ENCODE results near the gene SFTPA2.
"Not testable (repeated sequence)": the region's sequence is repeated elsewhere in the genome, so short reads cannot be mapped to it uniquely, and the experiment has no call there.

The SFTPA2 gene

GRCh38 chr10:79556961-79557360 lies 3.2 kb downstream of the SFTPA2 start:
- not testable (repeated sequence) for DNase-seq

DNA sequence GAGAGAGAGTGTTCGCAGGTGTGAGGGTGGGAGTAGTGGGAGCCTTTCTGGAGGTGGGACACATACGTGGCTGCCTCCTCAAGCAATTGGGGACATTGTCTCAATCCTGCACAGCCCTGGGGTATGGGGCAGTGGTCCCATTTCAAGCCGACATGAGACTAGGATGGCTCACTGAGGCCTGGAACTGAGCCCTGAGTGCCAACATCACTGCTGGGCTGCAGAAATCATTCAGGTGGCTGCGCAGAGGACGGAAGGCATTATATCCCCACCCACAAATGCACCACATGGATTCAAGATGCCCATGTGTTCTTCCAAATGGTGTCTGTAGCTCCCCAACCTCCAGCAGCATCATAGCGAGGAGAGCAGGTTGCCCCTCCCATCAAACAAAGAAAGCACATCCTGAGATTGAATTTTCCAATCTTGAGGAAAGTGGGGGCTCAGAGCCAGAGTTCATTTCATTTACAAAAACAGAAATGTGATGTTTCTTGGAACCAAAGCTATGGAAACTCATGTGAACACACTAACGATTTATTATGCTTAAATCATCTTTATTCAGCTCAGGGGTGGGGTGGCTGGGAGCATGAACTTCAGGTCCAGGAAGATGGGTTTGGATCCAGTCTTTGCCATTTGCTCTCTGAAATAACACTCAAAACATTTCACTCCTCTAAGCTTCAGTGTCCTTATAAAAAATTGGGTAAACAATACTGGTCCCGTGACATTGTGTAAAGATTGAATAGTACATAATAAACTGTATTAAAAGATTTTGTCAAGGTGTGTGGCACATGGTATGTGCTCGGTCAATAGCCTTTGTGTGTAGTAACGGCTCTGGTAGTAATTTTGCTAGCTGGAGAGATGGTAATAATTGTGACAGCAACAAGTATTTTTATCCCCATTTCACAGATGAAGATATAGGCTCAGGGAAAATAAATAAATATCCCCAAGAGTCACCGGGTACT lies 4.6 kb downstream of the SFTPA2 start:
- no peak for DNase-seq

DNA sequence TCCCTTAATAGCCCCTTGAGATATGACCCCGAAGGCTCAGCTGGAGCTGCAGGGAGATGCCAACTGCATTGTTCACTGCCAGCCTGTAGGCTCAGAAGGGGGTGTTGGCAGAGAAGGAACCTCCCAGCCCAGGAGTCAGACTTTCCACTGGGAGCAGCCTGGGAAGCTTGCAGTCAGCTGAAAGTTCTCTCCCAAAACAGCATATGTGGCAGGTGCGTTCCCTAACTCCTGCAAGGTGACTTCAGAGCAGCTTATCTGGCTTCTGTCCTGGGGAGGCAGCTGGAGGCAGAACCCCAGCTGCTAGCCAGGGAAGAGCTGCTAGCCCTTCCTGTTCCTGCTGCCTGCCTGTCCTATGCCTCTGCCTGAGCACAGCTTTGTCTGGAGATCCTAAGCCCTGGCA lies 8.1 kb downstream of the SFTPA2 start:
- peak in 1 of 2 experiments; percentile 4 for DNase-seq

DNA sequence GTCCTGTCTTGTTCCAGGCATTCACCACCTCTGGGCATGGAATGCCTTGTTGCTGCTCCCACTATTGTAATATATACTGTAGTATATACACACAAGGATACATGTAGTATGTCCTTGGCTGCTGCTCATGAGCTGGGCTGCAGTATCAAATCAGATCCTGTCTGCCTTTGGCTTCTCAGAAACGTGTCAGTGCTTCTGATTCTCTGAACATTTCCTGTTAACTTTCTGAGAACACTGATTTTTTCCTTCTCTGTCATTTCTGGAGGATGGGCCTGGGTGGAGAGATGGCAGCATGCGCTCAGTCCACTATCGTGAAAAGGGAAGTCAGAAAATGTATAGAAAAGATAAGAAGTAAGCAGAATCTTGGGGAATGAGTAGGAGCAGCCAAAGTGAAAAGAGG lies 12.2 kb downstream of the SFTPA2 start:
- DNase-seq, result no peak

DNA sequence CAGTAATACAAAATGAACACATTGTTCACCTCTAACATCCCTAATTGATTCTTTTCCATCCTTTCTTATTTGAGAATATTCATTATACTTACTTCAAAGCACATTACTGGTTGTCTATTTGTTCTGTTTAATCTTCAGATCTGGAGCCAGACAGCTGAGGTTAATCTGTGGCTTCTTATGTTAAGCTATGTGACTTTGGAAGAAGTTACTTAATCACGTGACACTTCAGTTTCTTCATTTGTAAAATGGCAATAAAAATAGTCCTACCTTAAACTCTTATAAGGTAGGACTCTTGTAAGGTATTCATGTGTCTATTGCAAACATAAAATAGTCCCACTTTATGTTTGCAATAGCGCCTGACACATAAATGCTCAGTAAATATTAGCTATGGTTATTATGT lies 13.1 kb downstream of the SFTPA2 start:
- DNase-seq, result not testable (repeated sequence)

DNA sequence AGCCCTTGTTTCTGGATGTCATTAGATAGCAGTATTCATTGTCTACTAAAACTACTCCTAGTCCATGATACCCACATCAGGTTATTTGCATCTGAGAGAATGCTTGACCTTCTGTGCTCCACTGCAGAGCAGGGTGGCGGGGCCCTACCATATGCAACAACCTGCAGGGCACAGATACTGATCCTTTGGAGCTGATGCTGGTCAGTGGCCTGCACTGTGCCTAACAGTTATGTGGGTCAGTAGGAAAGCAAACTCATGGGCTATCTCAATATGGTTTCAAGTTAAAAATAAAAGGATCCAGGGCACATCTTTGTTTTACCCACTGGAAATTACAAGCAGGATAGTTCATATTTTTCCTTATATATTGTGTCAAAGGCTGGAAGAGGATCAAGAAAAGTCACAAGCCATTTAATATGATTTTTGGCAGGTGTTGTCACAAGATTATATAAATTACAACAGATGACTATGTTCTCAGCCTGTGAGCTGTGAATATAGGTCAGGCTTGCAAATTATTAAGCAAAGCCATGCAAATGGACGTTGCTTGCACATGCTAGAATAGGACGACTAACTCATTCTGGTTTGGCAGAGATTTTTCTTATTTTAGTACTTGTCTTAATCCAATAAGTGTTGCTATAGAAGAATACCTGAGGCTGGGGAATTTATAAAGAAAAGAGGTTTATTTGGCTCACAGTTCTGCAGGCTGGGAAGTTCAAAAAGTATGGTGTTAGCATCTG lies 15.1 kb downstream of the SFTPA2 start:
- DNase-seq, result not testable (repeated sequence)

GRCh38 chr10:79544408-79544807 lies 15.8 kb downstream of the SFTPA2 start:
- DNase-seq, result not testable (repeated sequence)

- DNase-seq, result no peak
Measured at GRCh38 chr10:79542626-79543025, 17.6 kb downstream of the SFTPA2 start.

DNA sequence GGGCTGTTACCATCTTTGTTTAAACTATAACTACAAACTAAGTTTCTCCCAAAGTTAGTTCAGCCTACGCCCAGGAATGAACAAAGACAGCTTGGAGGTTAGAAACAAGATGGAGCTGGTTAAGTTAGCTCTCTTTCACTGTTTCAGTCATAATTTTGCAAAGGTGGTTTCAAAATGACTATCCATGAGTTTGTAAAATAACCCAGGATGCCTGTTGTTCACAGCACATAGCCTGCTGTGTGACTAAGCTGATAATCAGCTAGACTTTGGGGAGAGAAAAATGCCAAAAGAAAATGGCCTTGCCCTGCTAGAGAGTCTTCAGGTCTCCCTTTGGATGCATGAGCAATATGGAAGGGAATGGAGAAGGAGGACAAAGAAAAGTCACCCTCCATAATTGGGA lies 19.3 kb downstream of the SFTPA2 start:
- not testable (repeated sequence) for DNase-seq

- not testable (repeated sequence) for DNase-seq
Measured at GRCh38 chr10:79538311-79538710, 21.9 kb downstream of the SFTPA2 start.

- DNase-seq, result not testable (repeated sequence)
Measured at GRCh38 chr10:79533903-79534175, 26.4 kb downstream of the SFTPA2 start.

DNA sequence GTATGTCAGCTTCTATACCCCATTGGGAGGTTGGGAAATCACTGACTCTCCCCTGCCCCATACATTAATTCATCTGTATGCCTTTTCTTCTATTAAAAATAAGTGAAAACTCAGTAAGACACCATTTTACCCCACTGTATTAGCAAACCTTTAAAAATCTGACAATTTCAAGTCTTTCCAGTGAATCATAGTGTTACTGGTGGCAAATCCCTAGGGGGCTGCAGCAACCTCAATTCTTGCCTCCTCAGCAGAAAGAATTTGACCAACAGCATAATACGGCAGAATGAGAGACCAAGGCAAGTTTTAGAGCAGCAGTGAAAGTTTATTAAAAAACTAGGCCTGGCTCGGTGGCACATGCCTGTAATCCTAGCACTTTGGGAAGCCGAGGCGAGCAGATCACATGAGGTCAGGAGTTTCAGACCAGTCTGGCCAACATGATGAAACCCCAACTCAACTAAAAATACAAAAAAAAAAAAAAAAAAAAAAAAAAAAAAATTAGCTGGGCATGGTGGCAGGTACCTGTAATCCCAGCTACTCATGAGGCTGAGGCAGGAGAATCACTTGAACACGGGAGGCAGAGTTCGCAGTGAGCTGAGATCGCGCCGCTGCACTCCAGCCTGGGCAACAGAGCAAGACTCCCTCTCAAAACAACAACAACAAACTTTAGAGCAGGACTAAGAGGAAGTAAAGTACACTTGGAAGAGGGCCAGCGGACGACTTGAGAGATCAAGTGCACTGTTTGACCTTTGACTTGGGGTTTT lies 26.9 kb downstream of the SFTPA2 start:
- DNase-seq, result not testable (repeated sequence)

- not testable (repeated sequence) for DNase-seq
Measured at GRCh38 chr10:79528261-79528660, 31.9 kb downstream of the SFTPA2 start.

DNA sequence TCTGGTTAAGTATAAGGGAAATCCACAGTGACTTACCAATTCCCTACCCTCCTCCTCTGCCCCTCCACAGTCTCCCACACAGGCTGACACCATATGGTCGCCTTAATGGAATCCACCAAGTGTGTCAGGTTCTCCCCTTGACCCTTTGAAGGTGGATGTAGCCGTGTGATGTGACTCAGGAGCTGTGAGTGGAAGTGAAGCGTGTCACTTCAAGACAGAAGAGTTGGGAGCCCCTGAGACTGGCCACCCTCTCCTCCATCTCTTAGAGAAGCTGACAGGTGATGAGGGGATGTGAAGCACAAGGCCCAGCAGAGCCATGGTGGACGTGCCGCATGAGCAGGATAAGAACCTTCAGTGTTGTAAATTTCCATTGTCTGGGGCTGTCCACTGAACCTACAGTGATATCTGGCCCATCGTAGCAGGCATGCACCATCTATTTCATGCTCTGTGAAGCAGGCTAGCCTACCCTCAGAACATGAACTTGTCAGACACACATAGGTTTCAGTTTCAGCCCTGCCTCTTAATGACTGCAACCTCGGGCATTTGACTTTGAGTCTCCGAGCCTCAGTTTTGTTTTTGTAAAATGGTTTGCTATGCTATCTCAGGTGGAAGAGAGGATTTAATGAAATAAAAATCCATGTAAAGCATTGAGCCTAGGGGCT lies 35.0 kb downstream of the SFTPA2 start:
- DNase-seq, result peak; percentile 55 to 72

GRCh38 chr10:79523157-79523853 lies 36.9 kb downstream of the SFTPA2 start:
- DNase-seq, result not testable (repeated sequence)

DNA sequence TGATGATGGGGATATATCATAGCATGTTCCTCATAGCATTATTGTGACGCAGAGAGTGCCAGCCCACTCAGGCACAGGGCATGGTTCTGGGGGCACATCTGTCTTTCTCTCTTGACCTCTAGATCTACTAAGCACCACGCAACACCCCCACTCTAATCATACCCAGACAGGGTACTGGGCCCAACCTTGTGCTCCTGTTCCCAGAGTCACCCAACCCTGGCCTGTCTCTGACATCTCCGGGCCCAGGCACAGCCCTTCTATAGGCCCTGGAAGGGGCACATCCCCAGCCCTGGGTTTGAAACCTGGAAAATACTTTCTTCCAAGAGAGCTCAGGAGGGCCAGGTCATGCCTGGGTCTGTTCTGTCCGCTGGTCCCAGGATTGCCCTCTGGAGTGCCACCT lies 37.7 kb downstream of the SFTPA2 start:
- not testable (repeated sequence) for DNase-seq

DNA sequence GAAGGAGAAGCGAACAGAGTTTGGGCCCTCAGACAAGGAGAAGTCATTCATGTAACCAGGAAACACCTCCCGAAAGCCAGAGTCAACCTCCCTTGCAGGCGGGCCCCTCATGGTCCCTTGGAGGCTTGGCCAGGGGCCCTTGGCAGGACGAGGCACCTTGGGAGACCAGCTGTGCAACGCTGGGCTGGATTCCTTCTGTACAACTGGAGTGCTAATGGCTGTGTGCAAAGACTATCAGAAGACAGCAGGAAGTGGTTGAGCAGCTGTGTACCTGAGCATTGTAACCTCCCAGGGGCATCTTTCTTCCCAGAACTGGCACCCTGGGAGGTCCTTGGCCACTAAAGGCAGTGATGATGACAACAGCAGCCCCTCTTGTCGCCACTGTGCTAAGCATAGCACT lies 38.5 kb downstream of the SFTPA2 start:
- peak in 1 of 2 experiments; percentile 26 for DNase-seq

- not testable (repeated sequence) for DNase-seq
Measured at GRCh38 chr10:79517567-79517966, 42.6 kb downstream of the SFTPA2 start.

DNA sequence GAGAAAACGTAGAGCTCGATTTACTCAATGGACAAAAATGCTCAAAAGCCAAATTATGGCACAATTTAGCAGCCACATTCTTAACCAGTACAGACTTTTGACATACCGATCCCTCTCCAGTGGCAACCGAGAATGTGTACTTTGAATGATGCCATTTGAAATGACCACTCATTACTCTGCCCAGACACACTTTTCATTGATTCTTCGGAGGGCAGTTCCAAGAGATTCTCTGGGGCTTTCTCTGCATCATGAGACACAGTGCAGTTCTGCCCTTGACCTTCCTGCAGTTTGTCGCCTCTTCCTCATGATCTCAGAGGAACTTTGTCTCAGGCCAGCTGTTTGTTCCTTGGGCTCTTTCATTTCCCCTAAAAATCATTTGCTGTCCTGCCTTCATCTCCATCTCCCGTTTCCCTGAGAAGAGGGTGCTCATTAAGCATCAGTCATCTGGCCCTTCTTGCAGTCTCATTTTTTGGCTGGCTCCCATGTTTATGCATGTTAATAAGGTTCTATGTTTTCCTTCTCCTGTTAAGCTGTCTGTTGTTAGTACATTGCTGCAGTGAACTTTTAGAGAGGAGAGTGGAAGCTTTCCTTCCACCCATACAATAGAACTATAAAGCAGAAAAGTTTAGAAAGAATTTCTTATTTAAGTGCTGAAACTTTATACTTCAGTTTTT lies 43.5 kb downstream of the SFTPA2 start:
- DNase-seq, result peak in 1 of 2 experiments; percentile 20

GRCh38 chr10:79511891-79512583 lies 48.2 kb downstream of the SFTPA2 start, which contains the start of gene EIF5AL1:
Gene EIF5AL1, plus strand, starts transcription at chr10:79512533. Its CDS starts 117 bp downstream, at chr10:79512650.
- not testable (repeated sequence) for DNase-seq

All from NCI-H524 (cell line).